Panc1 (cell line): ENCODE measurements around the gene ARL10. TPM values are rescaled to one million over a fixed set of nuclear protein-coding genes. Genes with fewer than 3 reads are reported as not detected.

Experiments
- ATAC-seq: fragments of 200-7000 bp; cut with Tn5 transposase; 2 replicates; pipeline ENCODE4 v1.9.1; 2020; ENCODE audit warnings: mild to moderate bottlenecking, moderate library complexity
- BruUV-seq: library from RNA; stranded (reverse); fragments of 400-500 nt; replicated peaks from 2 replicates; lab custom pipeline; 2021; lab: Mats Ljungman, UMichigan
- CTCF ChIA-PET: fragments of 300-600 bp; sonication (Branson Sonifier 250); formaldehyde crosslinking; loops from one replicate; lab custom pipeline; 2022; ENCODE audit warnings: antibody characterized with exemption; lab: Charles Lee
- POLR2A ChIA-PET: fragments of 300-600 bp; sonication (Branson Sonifier 250); formaldehyde crosslinking; loops from one replicate; lab custom pipeline; 2022; ENCODE audit warnings: antibody characterized with exemption; lab: Charles Lee
- DNase-seq: peaks from one replicate; pipeline ENCODE4 v3.0.0-alpha.2; 2010; ENCODE audit warnings: low read depth, low spot score
- H3K27ac ChIP-seq: 2 replicates; pipeline ENCODE4 v1.5.1; 2011; ENCODE audit warnings: mild to moderate bottlenecking, low read length, inconsistent platforms
- H3K27me3 ChIP-seq: fragments of 200-500 bp; sonication (Bioruptor generic); 2 replicates; pipeline ENCODE4 v1.6.0; 2014; ENCODE audit warnings: low read length, inconsistent platforms; ENCODE audit not compliant: control insufficient read depth, insufficient read depth
- H3K36me3 ChIP-seq: fragments of 200-500 bp; sonication (Bioruptor generic); 2 replicates; pipeline ENCODE4 v1.5.1; 2014; ENCODE audit warnings: inconsistent platforms, mild to moderate bottlenecking, low read length, moderate library complexity; ENCODE audit not compliant: control insufficient read depth, insufficient read depth
- H3K4me1 ChIP-seq: 2 replicates; pipeline ENCODE4 v1.5.1; 2011; ENCODE audit warnings: inconsistent platforms, mild to moderate bottlenecking, low read length, moderate library complexity; ENCODE audit not compliant: control insufficient read depth, insufficient read depth
- H3K4me3 ChIP-seq, 2 experiments: 2 replicates each; pipeline ENCODE4 v1.5.1; 2011 to 2012; ENCODE audit warnings: low read depth in 2 of 2, low read length in 2 of 2, mild to moderate bottlenecking in 2 of 2, inconsistent platforms in 1 of 2, moderate library complexity in 1 of 2
- H3K9me3 ChIP-seq: fragments of 200-500 bp; sonication (Bioruptor generic); 2 replicates; pipeline ENCODE4 v1.5.1; 2014; ENCODE audit warnings: low read depth, mild to moderate bottlenecking, inconsistent platforms, low read length, moderate library complexity; ENCODE audit not compliant: control insufficient read depth, insufficient read depth
- POLR2AphosphoS5 ChIP-seq: IDR thresholded peaks from 2 replicates; pipeline ENCODE4 v1.6.1; 2012; ENCODE audit warnings: mild to moderate bottlenecking, low read depth, low read length, moderate library complexity
- SIN3A ChIP-seq: IDR thresholded peaks from 2 replicates; pipeline ENCODE4 v1.6.1; 2012; ENCODE audit warnings: low read depth, mild to moderate bottlenecking, low read length, moderate library complexity, borderline replicate concordance; ENCODE audit not compliant: insufficient read depth
- TCF7L2 ChIP-seq: IDR thresholded peaks from 2 replicates; pipeline ENCODE4 v1.6.1; 2011; ENCODE audit warnings: mild to moderate bottlenecking, low read depth, low read length, inconsistent platforms
- in situ Hi-C: cut with HindIII; loops from 2 replicates; pipeline ENCODE4 v1.10.0; 2016; ENCODE audit warnings: low sequenced_read_pairs, low pct_unique_long_range_greater_than_20kb
- intact Hi-C: fragments of 100-400 bp; cut with micrococcal nuclease; formaldehyde crosslinking; loops from one replicate; pipeline ENCODE4 v1.10.0; 2022; ENCODE audit not compliant: unreplicated experiment
- total RNA-seq: library from RNA; stranded (reverse); gene quantifications from one replicate; pipeline ENCODE4 v1.2.1, GENCODE V29; 2021; ENCODE audit not compliant: unreplicated experiment
- TF ChIP-seq, protein P1 (sequence below), 2 experiments: IDR thresholded peaks; 2 replicates each; pipeline ENCODE4 v1.6.1; 2011 to 2012; ENCODE audit warnings: low read depth in 2 of 2, control low read depth in 1 of 2, low read length in 1 of 2, mild to moderate bottlenecking in 1 of 2, moderate library complexity in 1 of 2; ENCODE audit not compliant: insufficient read depth in 1 of 2
- TF ChIP-seq, protein P2 (sequence below): fragments of 450-650 bp; IDR thresholded peaks from 2 replicates; pipeline ENCODE4 v1.5.1; 2017; ENCODE audit warnings: mild to moderate bottlenecking

ARL10 gene
- total RNA-seq, 1 experiment from 2014 or later, result 2.0 TPM

DNA sequence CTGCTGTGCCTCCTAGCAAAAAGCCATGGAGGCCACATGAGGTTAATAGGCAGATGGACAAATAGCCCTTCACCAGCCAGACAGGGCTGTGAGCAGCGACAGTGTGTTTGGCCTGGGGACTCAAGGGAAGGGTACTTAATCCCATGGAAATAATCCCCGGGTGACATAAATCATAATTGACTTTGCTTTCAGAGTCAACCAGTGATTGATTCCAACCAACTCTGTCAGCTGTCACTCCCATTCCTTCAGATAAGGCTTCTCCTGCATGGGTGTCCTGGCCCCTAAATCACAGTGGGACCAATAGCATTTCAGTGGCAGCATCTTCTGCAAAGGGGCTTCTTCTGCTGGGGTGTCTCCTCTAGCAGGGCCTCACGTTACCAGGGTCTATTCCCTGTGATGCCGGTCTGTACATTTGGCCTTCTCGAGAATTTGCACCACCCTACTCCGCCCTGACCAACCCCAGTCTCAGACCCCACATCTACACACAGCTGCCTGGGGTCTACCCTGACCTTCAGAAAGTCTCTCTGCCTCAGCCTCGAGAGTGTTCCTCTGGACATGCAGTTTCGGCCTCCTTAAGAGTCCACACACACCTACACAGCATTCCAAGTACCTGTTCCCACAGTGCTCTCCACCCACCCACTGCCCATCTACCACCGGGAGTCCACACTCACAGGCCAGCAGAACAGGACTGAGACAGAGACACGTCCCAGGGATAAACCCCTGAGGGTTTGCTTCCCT is 47.4 kb downstream of the ARL10 start:
- in situ Hi-C loops, result no loop called here
- H3K27me3 ChIP-seq, result no peaks in the 10 kb centered on the region
- intact Hi-C loops, result loop anchor here (10.0 kb wide), 1 partner anchor 82 kb away; no protein-coding TSS in a partner anchor
- POLR2A ChIA-PET, result no interaction called here
- peaks cover 16% of the 10 kb centered on the region; the same call in 1 of the 2 replicates for H3K4me1 ChIP-seq
- ATAC-seq, result no peak
- H3K9me3 ChIP-seq, result no peaks in the 10 kb centered on the region
- no peak for DNase-seq
- H3K4me3 ChIP-seq, result no peak overlapping the region
- TF ChIP-seq, protein P1, sequence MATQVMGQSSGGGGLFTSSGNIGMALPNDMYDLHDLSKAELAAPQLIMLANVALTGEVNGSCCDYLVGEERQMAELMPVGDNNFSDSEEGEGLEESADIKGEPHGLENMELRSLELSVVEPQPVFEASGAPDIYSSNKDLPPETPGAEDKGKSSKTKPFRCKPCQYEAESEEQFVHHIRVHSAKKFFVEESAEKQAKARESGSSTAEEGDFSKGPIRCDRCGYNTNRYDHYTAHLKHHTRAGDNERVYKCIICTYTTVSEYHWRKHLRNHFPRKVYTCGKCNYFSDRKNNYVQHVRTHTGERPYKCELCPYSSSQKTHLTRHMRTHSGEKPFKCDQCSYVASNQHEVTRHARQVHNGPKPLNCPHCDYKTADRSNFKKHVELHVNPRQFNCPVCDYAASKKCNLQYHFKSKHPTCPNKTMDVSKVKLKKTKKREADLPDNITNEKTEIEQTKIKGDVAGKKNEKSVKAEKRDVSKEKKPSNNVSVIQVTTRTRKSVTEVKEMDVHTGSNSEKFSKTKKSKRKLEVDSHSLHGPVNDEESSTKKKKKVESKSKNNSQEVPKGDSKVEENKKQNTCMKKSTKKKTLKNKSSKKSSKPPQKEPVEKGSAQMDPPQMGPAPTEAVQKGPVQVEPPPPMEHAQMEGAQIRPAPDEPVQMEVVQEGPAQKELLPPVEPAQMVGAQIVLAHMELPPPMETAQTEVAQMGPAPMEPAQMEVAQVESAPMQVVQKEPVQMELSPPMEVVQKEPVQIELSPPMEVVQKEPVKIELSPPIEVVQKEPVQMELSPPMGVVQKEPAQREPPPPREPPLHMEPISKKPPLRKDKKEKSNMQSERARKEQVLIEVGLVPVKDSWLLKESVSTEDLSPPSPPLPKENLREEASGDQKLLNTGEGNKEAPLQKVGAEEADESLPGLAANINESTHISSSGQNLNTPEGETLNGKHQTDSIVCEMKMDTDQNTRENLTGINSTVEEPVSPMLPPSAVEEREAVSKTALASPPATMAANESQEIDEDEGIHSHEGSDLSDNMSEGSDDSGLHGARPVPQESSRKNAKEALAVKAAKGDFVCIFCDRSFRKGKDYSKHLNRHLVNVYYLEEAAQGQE (IDR thresholded peaks at IDR 0.05; ENCODE audit: insufficient read depth in 1 of 2, low read depth in 2 of 2, low read length in 1 of 2), result no peak
- no peak for TF ChIP-seq POLR2AphosphoS5
- no TSS peak for BruUV-seq
- H3K27ac ChIP-seq, result no peak overlapping the region
- H3K36me3 ChIP-seq, result no peaks in the 10 kb centered on the region
- CTCF ChIA-PET, result no interaction called here

DNA sequence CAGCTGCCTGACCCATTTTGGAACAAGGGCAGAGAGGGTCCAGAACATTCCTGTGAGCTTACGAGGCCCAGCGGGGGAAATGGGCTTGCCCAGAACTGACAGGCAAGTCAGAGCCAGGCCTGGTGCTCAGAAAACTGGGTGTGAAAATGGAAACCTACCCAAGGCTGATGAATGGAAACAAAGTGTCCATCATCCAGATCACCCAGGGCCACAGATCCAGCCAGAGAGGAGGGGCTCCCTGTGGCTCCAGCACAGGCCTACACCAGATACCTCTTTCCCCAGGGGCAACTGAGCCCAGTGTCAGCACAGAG is 47.9 kb downstream of the ARL10 start:
- Histone ChIP-seq H3K27me3 (no peaks in the 10 kb centered on the region), H3K9me3 (no peaks in the 10 kb centered on the region), H3K4me1 (peaks cover 16% of the 10 kb centered on the region; the same call in 1 of the 2 replicates), H3K4me3 (no peak overlapping the region), H3K36me3 (no peaks in the 10 kb centered on the region), H3K27ac (no peak overlapping the region)
- no TSS peak for BruUV-seq
- DNase-seq (no peak), ATAC-seq (no peak)
- intact Hi-C loops (loop anchor here (10.0 kb wide), 1 partner anchor 82 kb away; no protein-coding TSS in a partner anchor), in situ Hi-C loops (no loop called here)
- CTCF ChIA-PET, result no interaction called here
- TF ChIP-seq, protein P2, sequence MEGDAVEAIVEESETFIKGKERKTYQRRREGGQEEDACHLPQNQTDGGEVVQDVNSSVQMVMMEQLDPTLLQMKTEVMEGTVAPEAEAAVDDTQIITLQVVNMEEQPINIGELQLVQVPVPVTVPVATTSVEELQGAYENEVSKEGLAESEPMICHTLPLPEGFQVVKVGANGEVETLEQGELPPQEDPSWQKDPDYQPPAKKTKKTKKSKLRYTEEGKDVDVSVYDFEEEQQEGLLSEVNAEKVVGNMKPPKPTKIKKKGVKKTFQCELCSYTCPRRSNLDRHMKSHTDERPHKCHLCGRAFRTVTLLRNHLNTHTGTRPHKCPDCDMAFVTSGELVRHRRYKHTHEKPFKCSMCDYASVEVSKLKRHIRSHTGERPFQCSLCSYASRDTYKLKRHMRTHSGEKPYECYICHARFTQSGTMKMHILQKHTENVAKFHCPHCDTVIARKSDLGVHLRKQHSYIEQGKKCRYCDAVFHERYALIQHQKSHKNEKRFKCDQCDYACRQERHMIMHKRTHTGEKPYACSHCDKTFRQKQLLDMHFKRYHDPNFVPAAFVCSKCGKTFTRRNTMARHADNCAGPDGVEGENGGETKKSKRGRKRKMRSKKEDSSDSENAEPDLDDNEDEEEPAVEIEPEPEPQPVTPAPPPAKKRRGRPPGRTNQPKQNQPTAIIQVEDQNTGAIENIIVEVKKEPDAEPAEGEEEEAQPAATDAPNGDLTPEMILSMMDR, result no peak
- no peak for TF ChIP-seq TCF7L2
- TF ChIP-seq SIN3A, result no peak
- TF ChIP-seq, protein P1 (IDR thresholded peaks at IDR 0.05; ENCODE audit: insufficient read depth in 1 of 2, low read depth in 2 of 2, low read length in 1 of 2), result no peak
- TF ChIP-seq POLR2AphosphoS5, result no peak
- POLR2A ChIA-PET, result no interaction called here
